Fibroblast of pulmonary artery (primary cell): Measurements from ENCODE around the gene OR10A6.

Source experiments
- DNase-seq: peaks from one replicate; pipeline ENCODE4 v3.0.0-alpha.2; 2010; ENCODE audit warnings: low read depth
- H3K4me3 ChIP-seq: replicated peaks from 2 replicates; pipeline ENCODE4 v1.5.1; 2011; ENCODE audit warnings: low read depth, mild to moderate bottlenecking, control low read depth, low read length, moderate library complexity
- CTCF ChIP-seq: IDR thresholded peaks from 2 replicates; pipeline ENCODE4 v1.5.1; 2011; ENCODE audit warnings: mild to moderate bottlenecking, control low read depth, low read length, inconsistent platforms; ENCODE audit errors: missing control alignments

The OR10A6 gene

DNA sequence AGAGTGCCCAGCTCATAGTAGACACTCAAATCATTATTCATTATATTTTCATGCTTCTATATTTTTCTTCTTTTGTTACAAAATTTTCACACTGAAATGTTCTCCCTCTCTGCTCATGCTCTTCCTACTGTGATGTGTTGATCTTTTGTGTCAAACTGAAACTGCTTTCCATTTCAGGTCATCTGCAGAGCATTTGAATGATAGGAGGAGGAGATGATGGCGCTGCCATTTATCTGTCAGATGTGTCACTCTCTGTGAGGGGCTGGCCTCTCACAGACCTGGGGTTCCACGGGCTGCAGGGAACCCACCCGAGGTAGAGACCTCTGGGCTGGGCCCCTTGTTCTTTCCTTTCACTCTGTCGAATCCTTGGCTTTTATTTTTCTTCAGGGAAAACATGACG is 41.1 kb downstream of the OR10A6 start:
- no peak for TF ChIP-seq CTCF
- no peak for DNase-seq
- no peak overlapping the region for H3K4me3 ChIP-seq

DNA sequence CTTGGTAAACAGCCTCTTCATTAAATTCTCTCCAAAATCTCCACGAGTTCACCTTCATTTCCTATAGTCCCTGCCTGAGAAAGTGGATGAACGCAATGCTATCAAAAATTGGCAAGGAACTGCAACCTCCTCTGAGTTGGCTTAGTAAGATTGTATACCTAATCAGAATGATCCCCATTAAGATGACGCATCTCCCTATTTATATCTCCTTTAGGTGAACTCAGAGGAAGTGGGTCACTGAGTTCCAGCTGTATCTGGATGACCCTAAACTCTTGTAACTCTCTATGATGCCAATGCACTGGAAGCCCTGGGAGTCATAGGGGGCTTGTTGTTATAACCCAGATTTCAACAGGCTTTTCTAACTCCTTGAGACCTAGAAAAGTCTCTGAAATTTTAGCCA is 48.2 kb downstream of the OR10A6 start:
- no peak for DNase-seq
- no peak overlapping the region for H3K4me3 ChIP-seq
- no peak for TF ChIP-seq CTCF
